Measurements from ENCODE around the gene MRGPRD. TPM values are rescaled to one million over a fixed set of nuclear protein-coding genes. Genes with fewer than 3 reads are reported as not detected.
"Not testable (repeated sequence)": the region's sequence is repeated elsewhere in the genome, so short reads cannot be mapped to it uniquely, and the experiment has no call there.

The MRGPRD gene
- total and polyA plus RNA-seq, 5 donors = not detected

GRCh38 chr11:68976563-68976962, 4.2 kb downstream of the MRGPRD start:
- H3K27me3 ChIP-seq (ENCODE audit: control insufficient read depth, insufficient read depth) = no peaks in the 10 kb centered on the region
- WGBS = 64% methylated on average over 4 of the region's 4 CpGs
- H3K4me3 ChIP-seq (ENCODE audit: low read length) = no peak overlapping the region
- no peak for DNase-seq
- H3K9me3 ChIP-seq (ENCODE audit: control insufficient read depth, low read length) = no peaks in the 10 kb centered on the region
- intact Hi-C loops (cut with DNase I) = no loop called here
- H3K27ac ChIP-seq (ENCODE audit: low read length) = no peak overlapping the region
- H3K4me1 ChIP-seq (ENCODE audit: control insufficient read depth, insufficient read depth, low read length) = no peaks in the 10 kb centered on the region
- peak; percentile 31 to 46 for ATAC-seq

GRCh38 chr11:68976095-68976494, 4.7 kb downstream of the MRGPRD start:
- 47% methylated on average over 4 of the region's 4 CpGs for WGBS
- Histone ChIP-seq H3K9me3 (ENCODE audit: control insufficient read depth, low read length) (no peaks in the 10 kb centered on the region), H3K4me3 (ENCODE audit: low read length) (no peak overlapping the region), H3K27ac (ENCODE audit: low read length) (no peak overlapping the region), H3K4me1 (ENCODE audit: control insufficient read depth, insufficient read depth, low read length) (no peaks in the 10 kb centered on the region), H3K27me3 (ENCODE audit: control insufficient read depth, insufficient read depth) (no peaks in the 10 kb centered on the region)
- DNase-seq (no peak), ATAC-seq (peak in 1 of 2 donors; percentile 10)
- intact Hi-C loops (cut with DNase I) = no loop called here

GRCh38 chr11:68974421-68975194, 6.2 kb downstream of the MRGPRD start:
- no peaks in the 10 kb centered on the region for H3K27me3 ChIP-seq (ENCODE audit: control insufficient read depth, insufficient read depth)
- H3K9me3 ChIP-seq (ENCODE audit: control insufficient read depth, low read length) = no peaks in the 10 kb centered on the region
- 94% methylated on average over 23 of the region's 23 CpGs for WGBS
- H3K4me1 ChIP-seq (ENCODE audit: control insufficient read depth, insufficient read depth, low read length) = no peaks in the 10 kb centered on the region
- DNase-seq = no peak
- H3K4me3 ChIP-seq (ENCODE audit: low read length) = no peak overlapping the region
- ATAC-seq = peak; percentile 33 to 61
- intact Hi-C loops (cut with DNase I) = no loop called here
- no peak overlapping the region for H3K27ac ChIP-seq (ENCODE audit: low read length)

- H3K4me3 ChIP-seq (ENCODE audit: low read length); ATAC-seq; H3K27ac ChIP-seq (ENCODE audit: low read length); DNase-seq; H3K27me3 ChIP-seq (ENCODE audit: control insufficient read depth, insufficient read depth); H3K4me1 ChIP-seq (ENCODE audit: control insufficient read depth, insufficient read depth, low read length); H3K9me3 ChIP-seq (ENCODE audit: control insufficient read depth, low read length); intact Hi-C loops (cut with DNase I): not testable (repeated sequence)
- WGBS = 93% methylated on average over 12 of the region's 12 CpGs
These were observed 7.1 kb downstream of the MRGPRD start for GRCh38 chr11:68973706-68974105.

GRCh38 chr11:68973219-68973618, 7.6 kb downstream of the MRGPRD start:
- Histone ChIP-seq H3K27ac (ENCODE audit: low read length) (no peak overlapping the region), H3K9me3 (ENCODE audit: control insufficient read depth, low read length) (no peaks in the 10 kb centered on the region), H3K4me1 (ENCODE audit: control insufficient read depth, insufficient read depth, low read length) (no peaks in the 10 kb centered on the region), H3K4me3 (ENCODE audit: low read length) (no peak overlapping the region), H3K27me3 (ENCODE audit: control insufficient read depth, insufficient read depth) (no peaks in the 10 kb centered on the region)
- intact Hi-C loops (cut with DNase I) = no loop called here
- no peak for DNase-seq
- ATAC-seq = peak in 1 of 2 donors; percentile 32
- 57% methylated on average over 4 of the region's 4 CpGs for WGBS

GRCh38 chr11:68970921-68971636, 9.7 kb downstream of the MRGPRD start:
- Histone ChIP-seq H3K27me3 (ENCODE audit: control insufficient read depth, insufficient read depth) (no peaks in the 10 kb centered on the region), H3K27ac (ENCODE audit: low read length) (no peak overlapping the region), H3K4me3 (ENCODE audit: low read length) (no peak overlapping the region), H3K4me1 (ENCODE audit: control insufficient read depth, insufficient read depth, low read length) (peaks cover 3% of the 10 kb centered on the region), H3K9me3 (ENCODE audit: control insufficient read depth, low read length) (no peaks in the 10 kb centered on the region)
- WGBS = 83% methylated on average over 8 of the region's 8 CpGs
- intact Hi-C loops (cut with DNase I) = no loop called here
- no peak for ATAC-seq
- no peak for DNase-seq

GRCh38 chr11:68969386-68969785, 11.4 kb downstream of the MRGPRD start:
- intact Hi-C loops (cut with DNase I) = no loop called here
- 69% methylated on average over 8 of the region's 8 CpGs for WGBS

GRCh38 chr11:68968306-68969250, 12.2 kb downstream of the MRGPRD start:
- no peaks in the 10 kb centered on the region for H3K9me3 ChIP-seq (ENCODE audit: control insufficient read depth, low read length)
- WGBS = 66% methylated on average over 29 of the region's 29 CpGs
- no peaks in the 10 kb centered on the region for H3K27me3 ChIP-seq (ENCODE audit: control insufficient read depth, insufficient read depth)
- H3K4me1 ChIP-seq (ENCODE audit: control insufficient read depth, insufficient read depth, low read length) = peaks cover 5% of the 10 kb centered on the region
- H3K27ac ChIP-seq (ENCODE audit: low read length) = no peak overlapping the region
- ATAC-seq (no peak), DNase-seq (no peak)
- intact Hi-C loops (cut with DNase I) = no loop called here
- no peak overlapping the region for H3K4me3 ChIP-seq (ENCODE audit: low read length)

More at GRCh38 chr11:68969386-68969785, 11.4 kb downstream of the MRGPRD start:
- H3K4me1 ChIP-seq (ENCODE audit: control insufficient read depth, insufficient read depth, low read length) = peaks cover 5% of the 10 kb centered on the region
- ATAC-seq = no peak
- no peak for DNase-seq
- no peak overlapping the region for H3K27ac ChIP-seq (ENCODE audit: low read length)
- H3K4me3 ChIP-seq (ENCODE audit: low read length) = no peak overlapping the region
- no peaks in the 10 kb centered on the region for H3K9me3 ChIP-seq (ENCODE audit: control insufficient read depth, low read length)
- H3K27me3 ChIP-seq (ENCODE audit: control insufficient read depth, insufficient read depth) = no peaks in the 10 kb centered on the region

- intact Hi-C loops (cut with DNase I) = no loop called here
- ATAC-seq = no peak
- DNase-seq = no peak
These were observed 13.6 kb downstream of the MRGPRD start for GRCh38 chr11:68966894-68967780.

More at GRCh38 chr11:68966894-68967780, 13.6 kb downstream of the MRGPRD start:
- peaks cover 5% of the 10 kb centered on the region for H3K4me1 ChIP-seq (ENCODE audit: control insufficient read depth, insufficient read depth, low read length)
- no peaks in the 10 kb centered on the region for H3K27me3 ChIP-seq (ENCODE audit: control insufficient read depth, insufficient read depth)
- no peak overlapping the region for H3K4me3 ChIP-seq (ENCODE audit: low read length)
- H3K9me3 ChIP-seq (ENCODE audit: control insufficient read depth, low read length) = no peaks in the 10 kb centered on the region
- H3K27ac ChIP-seq (ENCODE audit: low read length) = no peak overlapping the region
- WGBS = 85% methylated on average over 9 of the region's 9 CpGs
